T1000 (cell line): ENCODE results near the gene RICTOR.

Experiments
- DNase-seq: peaks from one replicate; lab custom pipeline; 2025; ENCODE audit warnings: mixed read lengths; lab: John Stamatoyannopoulos, UW

The RICTOR gene

GRCh38 chr5:38940230-38940858 lies 133.9 kb downstream of the RICTOR start:
- DNase-seq: no peak

DNA sequence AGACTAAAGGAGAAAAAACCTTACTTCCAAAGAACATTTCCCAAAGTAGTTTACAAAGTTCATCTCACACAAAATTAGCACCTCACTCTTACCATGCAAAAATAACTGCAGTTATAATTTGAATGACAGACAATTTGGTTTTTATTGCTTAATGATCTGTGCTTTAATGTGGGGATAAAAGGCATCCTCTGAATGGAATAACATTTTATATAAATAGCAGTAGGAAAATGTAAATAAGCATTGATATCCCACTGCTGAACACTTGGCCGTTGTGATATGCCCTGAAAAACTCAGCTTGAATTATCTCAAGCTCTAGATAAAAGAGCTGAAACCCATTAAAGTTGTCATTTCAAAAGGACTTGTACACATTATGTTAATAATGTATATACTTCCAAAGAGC lies 135.2 kb downstream of the RICTOR start:
- DNase-seq: no peak

GRCh38 chr5:38938424-38938823 lies 135.8 kb downstream of the RICTOR start:
- DNase-seq: no peak

GRCh38 chr5:38936269-38936668 lies 137.9 kb downstream of the RICTOR start:
- DNase-seq: no peak

DNA sequence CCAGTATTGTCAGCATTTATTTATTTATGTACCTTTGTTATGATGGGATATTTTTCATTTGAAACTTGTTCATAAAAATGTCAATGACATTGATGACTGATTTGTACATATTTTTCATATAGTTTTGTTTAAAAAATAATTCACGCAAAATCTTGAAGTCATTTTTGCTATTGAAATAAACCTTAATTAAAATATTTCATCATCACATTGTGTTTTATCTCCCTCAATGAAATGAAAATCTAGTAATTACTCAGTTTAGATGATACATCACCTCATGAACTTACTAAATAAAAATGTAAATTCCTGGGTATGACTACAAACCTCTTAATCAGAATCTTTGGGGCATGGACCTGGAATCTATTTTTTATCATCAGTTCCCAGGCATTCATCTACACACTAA lies 138.8 kb downstream of the RICTOR start:
- no peak for DNase-seq

- no peak for DNase-seq
Observed at GRCh38 chr5:38932854-38933408, 141.3 kb downstream of the RICTOR start.

GRCh38 chr5:38931731-38932130 lies 142.5 kb downstream of the RICTOR start:
- no peak for DNase-seq

DNA sequence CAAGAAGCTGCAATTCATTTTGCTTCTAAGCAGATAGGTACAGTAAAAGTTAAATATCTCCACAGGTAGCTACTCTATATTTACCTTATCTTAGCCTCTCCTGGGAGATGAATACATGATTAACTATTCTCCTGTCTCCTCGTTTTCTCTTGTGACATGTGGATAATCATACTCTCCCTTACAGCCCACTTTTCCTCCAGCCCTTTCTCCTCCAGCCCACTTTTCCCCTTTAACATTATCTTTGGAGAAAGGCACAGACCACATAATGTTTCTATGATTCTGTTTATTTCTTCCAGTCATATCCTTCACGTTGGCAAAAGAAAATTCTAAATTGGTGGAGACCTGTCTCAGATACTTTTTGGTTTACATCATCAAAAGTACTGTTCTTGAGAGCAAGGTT lies 144.4 kb downstream of the RICTOR start:
- DNase-seq: no peak

- DNase-seq: no peak
Observed at GRCh38 chr5:38927470-38927869, 146.7 kb downstream of the RICTOR start.

DNA sequence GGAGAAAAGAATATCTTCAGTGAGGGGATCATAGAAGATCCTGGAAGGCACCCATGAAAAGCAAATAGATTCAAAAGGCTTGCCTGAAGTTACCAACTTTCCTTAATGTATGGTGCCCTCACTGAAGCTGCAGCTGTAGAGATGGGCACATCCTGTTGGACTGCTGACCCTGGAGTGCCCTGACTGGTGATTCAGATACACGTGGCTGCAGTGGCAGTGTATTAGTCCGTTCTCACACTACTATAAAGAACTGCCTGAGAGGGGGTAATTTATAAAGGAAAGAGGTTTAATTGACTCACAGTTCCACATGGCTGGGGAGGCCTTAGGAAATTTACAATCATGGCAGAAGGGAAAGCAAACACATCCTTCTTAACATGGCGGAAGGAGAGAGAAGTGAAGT lies 148.1 kb downstream of the RICTOR start:
- no peak for DNase-seq

GRCh38 chr5:38925154-38925925 lies 148.9 kb downstream of the RICTOR start:
- DNase-seq: no peak

GRCh38 chr5:38923661-38924451 lies 150.3 kb downstream of the RICTOR start:
- no peak for DNase-seq

- DNase-seq: peak; percentile 18
Observed at GRCh38 chr5:38922199-38922598, 152.0 kb downstream of the RICTOR start.

GRCh38 chr5:38921174-38921573 lies 153.0 kb downstream of the RICTOR start:
- no peak for DNase-seq

GRCh38 chr5:38916802-38917201 lies 157.4 kb downstream of the RICTOR start:
- no peak for DNase-seq

DNA sequence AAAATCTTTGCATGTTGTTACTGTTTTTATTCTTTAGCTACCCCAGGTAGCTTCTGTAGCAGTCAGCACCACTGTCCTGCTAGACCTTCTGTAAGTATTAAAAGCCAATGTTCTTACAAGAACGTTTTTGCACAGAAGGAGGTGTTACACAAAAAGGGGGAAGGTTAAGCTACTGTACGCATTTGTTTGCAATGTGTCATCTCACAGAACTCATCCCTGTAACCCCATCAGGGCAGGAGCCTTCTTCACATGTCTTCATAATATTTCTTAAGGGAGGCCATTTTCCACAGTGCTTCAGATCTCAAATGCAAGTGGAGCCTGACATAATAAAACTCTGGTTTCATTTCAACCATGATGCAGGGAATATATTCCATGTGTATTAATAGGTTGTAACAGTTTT lies 160.5 kb downstream of the RICTOR start:
- no peak for DNase-seq

- DNase-seq: no peak
Observed at GRCh38 chr5:38911933-38912332, 162.3 kb downstream of the RICTOR start.

DNA sequence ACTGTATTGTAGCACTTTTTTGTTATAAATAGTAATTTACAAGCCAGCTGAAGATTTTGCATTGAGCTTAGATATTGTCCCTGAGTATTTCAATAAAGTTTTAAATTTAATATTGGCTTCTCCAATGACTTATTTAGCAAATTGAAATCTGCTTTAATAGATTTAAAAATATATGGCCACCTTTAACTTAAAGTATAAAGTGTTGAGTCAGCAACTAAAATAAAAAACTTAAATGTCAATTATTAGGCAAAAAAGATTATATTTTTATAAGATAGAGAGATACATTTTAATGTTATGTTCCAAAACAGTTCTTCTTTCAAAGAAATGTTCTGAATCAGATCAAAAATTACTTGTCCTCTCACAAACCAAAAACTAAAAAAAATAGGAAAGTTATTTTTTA lies 167.7 kb downstream of the RICTOR start:
- no peak for DNase-seq

- DNase-seq: no peak
Observed at GRCh38 chr5:38905516-38905915, 168.7 kb downstream of the RICTOR start.

DNA sequence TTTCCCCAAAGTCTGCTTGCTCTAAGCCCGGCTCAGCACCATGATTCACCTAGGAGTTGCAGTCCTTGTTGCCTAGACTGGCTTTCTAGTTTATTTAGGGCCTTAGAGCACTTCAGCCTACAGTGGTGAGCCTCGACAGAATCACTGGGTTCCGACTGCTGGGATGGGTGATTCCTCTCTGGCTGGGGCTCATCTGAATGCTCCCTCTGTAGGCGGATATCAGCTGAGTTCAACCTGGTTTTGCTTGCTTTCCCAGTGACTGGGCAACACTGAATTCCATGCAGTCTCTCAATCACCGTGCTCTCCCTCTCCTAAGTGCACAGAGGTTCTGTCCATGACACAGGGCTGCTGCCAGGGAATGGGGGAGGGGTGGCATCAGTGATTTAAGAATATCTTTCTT lies 174.3 kb downstream of the RICTOR start:
- no peak for DNase-seq

GRCh38 chr5:38896760-38897159 lies 177.4 kb downstream of the RICTOR start:
- no peak for DNase-seq

- DNase-seq: no peak
Observed at GRCh38 chr5:38892363-38892762, 181.8 kb downstream of the RICTOR start.

DNA sequence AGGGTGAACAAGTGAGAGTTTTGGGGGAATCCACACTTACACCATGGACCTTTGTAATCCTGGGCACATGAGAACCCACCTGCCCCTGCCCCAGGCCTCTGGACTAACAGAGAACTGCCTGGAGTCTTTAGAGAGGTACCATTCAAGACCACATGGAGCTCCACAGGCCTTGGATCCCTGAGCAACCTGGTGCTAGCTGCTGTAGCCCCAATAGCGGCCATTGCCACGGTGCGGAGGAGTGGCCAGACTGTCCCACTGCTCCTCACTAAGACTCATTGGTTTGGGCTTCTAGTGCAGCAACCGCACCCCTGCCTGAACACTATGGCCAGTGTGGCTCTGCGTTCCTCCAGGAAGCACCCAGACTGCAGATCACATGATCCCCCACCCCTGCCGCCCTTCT lies 182.6 kb downstream of the RICTOR start:
- DNase-seq: no peak
